ENCODE data around the gene TRPC4AP.

GRCh38 chr20:34955231-34956040, 137.2 kb downstream of the TRPC4AP start, which contains the start of the genes GSS and MYH7B:
- TF ChIP-seq CTCF (conservative IDR thresholded peaks at IDR 0.05; ENCODE audit: low read length): peak; percentile 73
- no peak for TF ChIP-seq EZH2phosphoT487 (IDR thresholded peaks at IDR 0.05; ENCODE audit: borderline replicate concordance, low read depth, low read length)

All from OCI-LY7 (cell line).